ENCODE results near the gene ZNF230.

Gene ZNF230

DNA sequence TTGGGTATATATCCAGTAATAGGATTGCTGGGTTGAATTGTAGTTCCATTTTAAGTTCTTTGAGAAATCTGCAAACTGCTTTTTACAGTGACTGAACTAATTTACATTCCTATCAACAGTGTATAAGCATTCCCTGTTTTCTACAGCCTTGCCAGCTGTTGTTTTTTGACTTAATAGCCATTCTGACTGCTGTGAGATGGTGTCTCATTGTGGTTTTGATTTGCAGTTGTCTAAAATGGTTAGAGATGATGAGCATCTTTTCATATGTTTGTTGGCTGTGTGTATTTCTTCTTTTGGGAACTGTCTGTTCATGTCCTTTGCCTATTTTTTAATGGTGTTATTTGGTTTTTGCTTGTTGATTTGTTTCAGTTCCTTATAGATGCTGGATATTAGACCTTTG is 18.5 kb downstream of the ZNF230 start:
- no peak overlapping the region for H3K9ac ChIP-seq (ENCODE audit: low read length)
- H3F3A ChIP-seq (ENCODE audit: insufficient read depth, low read length) = no peaks in the 10 kb centered on the region
- no peaks in the 10 kb centered on the region for H4K20me1 ChIP-seq (ENCODE audit: insufficient read depth, low read length)
- no peak overlapping the region for H3K4me3 ChIP-seq (ENCODE audit: low read length)
- no peak for DNase-seq
- no peaks in the 10 kb centered on the region for H3K36me3 ChIP-seq (replicated peaks; ENCODE audit: insufficient read depth, low read length)
- no peaks in the 10 kb centered on the region for H3K9me2 ChIP-seq (replicated peaks; ENCODE audit: insufficient read depth, low read length)
- no peak overlapping the region for H3K4me2 ChIP-seq (ENCODE audit: low read depth, low read length)
- no peak overlapping the region for H3K27ac ChIP-seq (ENCODE audit: low read length)
- H3K9me3 ChIP-seq (replicated peaks; ENCODE audit: insufficient read depth, low read length) = no peaks in the 10 kb centered on the region
- H3K27me3 ChIP-seq (replicated peaks; ENCODE audit: insufficient read depth, low read length) = no peaks in the 10 kb centered on the region
- no peaks in the 10 kb centered on the region for H3K4me1 ChIP-seq (ENCODE audit: low read length)
- H3K79me2 ChIP-seq (ENCODE audit: low read length) = no peaks in the 10 kb centered on the region
- H2AFZ ChIP-seq (ENCODE audit: low read length) = no peak overlapping the region
- TF ChIP-seq CTCF (IDR thresholded peaks at IDR 0.05; ENCODE audit: low read length) = no peak
- TF ChIP-seq EZH2phosphoT487 (IDR thresholded peaks at IDR 0.05; ENCODE audit: low read length) = no peak
- no peak for TF ChIP-seq EZH2 (optimal IDR thresholded peaks at IDR 0.05; ENCODE audit: low read depth, low read length)

DNA sequence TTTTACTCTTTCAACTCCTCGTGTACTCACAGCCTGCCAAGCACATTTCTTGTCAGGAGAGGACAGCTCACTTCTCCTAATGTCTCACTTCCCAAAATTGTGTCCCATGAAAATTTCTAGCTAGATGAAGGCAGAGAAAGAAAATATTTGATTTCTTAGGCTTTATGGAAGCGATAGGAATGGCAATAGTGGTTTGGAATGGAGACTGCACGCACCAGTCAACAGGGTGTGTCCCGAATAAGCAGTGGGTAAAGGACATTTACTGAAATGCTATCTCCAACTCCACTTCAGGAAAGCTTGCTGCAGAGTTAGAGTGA is 22.1 kb downstream of the ZNF230 start:
- TF ChIP-seq CTCF (IDR thresholded peaks at IDR 0.05; ENCODE audit: low read length) (no peak), EZH2phosphoT487 (IDR thresholded peaks at IDR 0.05; ENCODE audit: low read length) (no peak), EZH2 (optimal IDR thresholded peaks at IDR 0.05; ENCODE audit: low read depth, low read length) (no peak)
- no peaks in the 10 kb centered on the region for H3F3A ChIP-seq (ENCODE audit: insufficient read depth, low read length)
- peak overlapping the region; percentile 53 for H3K4me2 ChIP-seq (ENCODE audit: low read depth, low read length)
- H3K27me3 ChIP-seq (replicated peaks; ENCODE audit: insufficient read depth, low read length) = no peaks in the 10 kb centered on the region
- no peaks in the 10 kb centered on the region for H3K9me2 ChIP-seq (replicated peaks; ENCODE audit: insufficient read depth, low read length)
- no peak overlapping the region for H3K27ac ChIP-seq (ENCODE audit: low read length)
- H2AFZ ChIP-seq (ENCODE audit: low read length) = peak overlapping the region; percentile 95
- no peaks in the 10 kb centered on the region for H4K20me1 ChIP-seq (ENCODE audit: insufficient read depth, low read length)
- H3K9ac ChIP-seq (ENCODE audit: low read length) = no peak overlapping the region
- no peaks in the 10 kb centered on the region for H3K4me1 ChIP-seq (ENCODE audit: low read length)
- H3K79me2 ChIP-seq (ENCODE audit: low read length) = no peaks in the 10 kb centered on the region
- no peaks in the 10 kb centered on the region for H3K36me3 ChIP-seq (replicated peaks; ENCODE audit: insufficient read depth, low read length)
- no peak for DNase-seq
- peak overlapping the region; percentile 77 for H3K4me3 ChIP-seq (ENCODE audit: low read length)
- H3K9me3 ChIP-seq (replicated peaks; ENCODE audit: insufficient read depth, low read length) = no peaks in the 10 kb centered on the region

DNA sequence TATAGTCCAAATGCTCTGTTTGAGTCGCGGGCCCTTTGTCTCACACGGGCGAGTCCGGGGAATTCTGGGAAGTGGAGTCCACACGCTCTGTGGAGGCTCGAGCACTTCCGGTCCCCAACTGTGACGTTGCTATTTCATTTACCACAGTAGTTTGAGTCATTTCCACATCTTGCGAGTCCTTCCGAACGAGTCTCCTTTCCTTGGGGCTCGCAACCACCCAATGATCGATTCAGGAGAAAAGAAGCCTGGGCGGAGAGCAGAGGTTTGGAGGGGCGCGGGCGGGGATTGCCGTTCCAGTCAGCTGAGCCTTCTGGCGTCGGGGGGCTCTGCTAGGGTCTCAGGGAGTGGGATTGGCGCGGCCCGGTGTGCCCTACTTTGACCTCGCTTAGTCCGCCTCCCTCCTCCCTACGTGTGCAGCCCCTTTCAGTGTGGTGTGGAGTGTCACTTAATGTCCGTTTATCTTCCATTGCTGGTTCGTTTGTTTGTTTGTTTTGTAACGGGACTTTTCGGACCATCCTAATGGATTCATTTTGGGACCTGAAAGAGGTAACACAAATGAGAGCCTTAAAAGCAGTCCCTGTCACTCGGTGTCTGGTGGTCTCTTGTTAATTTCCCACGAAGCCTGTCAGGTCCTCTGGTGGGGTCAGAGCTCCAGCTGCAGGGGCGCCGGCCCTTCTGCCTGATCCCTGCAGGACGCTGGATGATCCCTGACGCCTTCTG is 22.6 kb downstream of the ZNF230 start, which contains the start of gene ZNF222:
TSS of gene ZNF222 (plus strand) at position 163 of the 720 bp plus-strand sequence. CDS start at position 221, 58 bp downstream.
- Histone ChIP-seq H3F3A (ENCODE audit: insufficient read depth, low read length) (no peaks in the 10 kb centered on the region), H3K27ac (ENCODE audit: low read length) (no peak within 1 kb of the TSS), H3K9me2 (replicated peaks; ENCODE audit: insufficient read depth, low read length) (no peaks in the 10 kb centered on the region), H3K4me1 (ENCODE audit: low read length) (no peaks in the 10 kb centered on the region), H3K79me2 (ENCODE audit: low read length) (no peaks in the 10 kb centered on the region), H3K27me3 (replicated peaks; ENCODE audit: insufficient read depth, low read length) (no peaks in the 10 kb centered on the region), H3K9ac (ENCODE audit: low read length) (peak within 1 kb of the TSS; percentile 33; the same call in 1 of the 2 replicates), H3K36me3 (replicated peaks; ENCODE audit: insufficient read depth, low read length) (no peaks in the 10 kb centered on the region), H2AFZ (ENCODE audit: low read length) (peak within 1 kb of the TSS; percentile 95), H4K20me1 (ENCODE audit: insufficient read depth, low read length) (no peaks in the 10 kb centered on the region), H3K4me3 (ENCODE audit: low read length) (peak within 1 kb of the TSS; percentile 77), H3K4me2 (ENCODE audit: low read depth, low read length) (peak within 1 kb of the TSS; percentile 53), H3K9me3 (replicated peaks; ENCODE audit: insufficient read depth, low read length) (no peaks in the 10 kb centered on the region)
- peak; percentile 83 for DNase-seq
- TF ChIP-seq EZH2 (optimal IDR thresholded peaks at IDR 0.05; ENCODE audit: low read depth, low read length) (no peak), EZH2phosphoT487 (IDR thresholded peaks at IDR 0.05; ENCODE audit: low read length) (no peak), CTCF (IDR thresholded peaks at IDR 0.05; ENCODE audit: low read length) (no peak)
